ENCODE data around the gene RGS7. TPM values are rescaled to one million over a fixed set of nuclear protein-coding genes. Genes with fewer than 3 reads are reported as not detected.

The RGS7 gene
- total RNA-seq, 2 experiments from 2014 or later = not detected

DNA sequence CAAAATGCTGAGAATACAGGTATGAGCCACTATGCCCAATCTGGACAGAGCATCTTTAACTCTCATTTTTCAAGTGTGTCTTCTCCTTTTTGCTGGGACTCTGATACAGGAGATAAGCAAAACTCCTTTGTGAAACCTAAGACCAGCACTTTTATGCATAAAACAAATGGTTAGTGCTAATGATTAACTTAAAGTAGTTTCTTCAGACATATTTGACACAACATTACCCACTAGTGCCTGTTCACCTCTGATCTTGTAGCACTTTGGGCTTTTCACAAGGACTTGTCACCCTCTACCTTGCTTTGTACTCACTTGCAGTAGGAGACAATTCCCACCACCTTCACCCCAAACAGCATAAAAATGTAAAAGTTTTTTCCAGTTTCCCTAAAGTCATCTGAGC is 216.3 kb downstream of the RGS7 start:
- intact Hi-C loops (cut with micrococcal nuclease) = no loop called here
- DNase-seq (no peak), ATAC-seq (no peak)
- ChIA-PET CTCF (no interaction called here), POLR2A (no interaction called here)
- TF ChIP-seq, protein P1, sequence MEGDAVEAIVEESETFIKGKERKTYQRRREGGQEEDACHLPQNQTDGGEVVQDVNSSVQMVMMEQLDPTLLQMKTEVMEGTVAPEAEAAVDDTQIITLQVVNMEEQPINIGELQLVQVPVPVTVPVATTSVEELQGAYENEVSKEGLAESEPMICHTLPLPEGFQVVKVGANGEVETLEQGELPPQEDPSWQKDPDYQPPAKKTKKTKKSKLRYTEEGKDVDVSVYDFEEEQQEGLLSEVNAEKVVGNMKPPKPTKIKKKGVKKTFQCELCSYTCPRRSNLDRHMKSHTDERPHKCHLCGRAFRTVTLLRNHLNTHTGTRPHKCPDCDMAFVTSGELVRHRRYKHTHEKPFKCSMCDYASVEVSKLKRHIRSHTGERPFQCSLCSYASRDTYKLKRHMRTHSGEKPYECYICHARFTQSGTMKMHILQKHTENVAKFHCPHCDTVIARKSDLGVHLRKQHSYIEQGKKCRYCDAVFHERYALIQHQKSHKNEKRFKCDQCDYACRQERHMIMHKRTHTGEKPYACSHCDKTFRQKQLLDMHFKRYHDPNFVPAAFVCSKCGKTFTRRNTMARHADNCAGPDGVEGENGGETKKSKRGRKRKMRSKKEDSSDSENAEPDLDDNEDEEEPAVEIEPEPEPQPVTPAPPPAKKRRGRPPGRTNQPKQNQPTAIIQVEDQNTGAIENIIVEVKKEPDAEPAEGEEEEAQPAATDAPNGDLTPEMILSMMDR (IDR thresholded peaks at IDR 0.05) = no peak
- Mint-ChIP-seq H3K4me1 (ENCODE audit: low read depth) (no peaks in the 10 kb centered on the region), H3K4me3 (no peak overlapping the region), H3K27ac (no peak overlapping the region), H3K9me3 (peaks cover 5% of the 10 kb centered on the region), H3K36me3 (ENCODE audit: low read depth) (no peaks in the 10 kb centered on the region), H3K27me3 (no peaks in the 10 kb centered on the region)

DNA sequence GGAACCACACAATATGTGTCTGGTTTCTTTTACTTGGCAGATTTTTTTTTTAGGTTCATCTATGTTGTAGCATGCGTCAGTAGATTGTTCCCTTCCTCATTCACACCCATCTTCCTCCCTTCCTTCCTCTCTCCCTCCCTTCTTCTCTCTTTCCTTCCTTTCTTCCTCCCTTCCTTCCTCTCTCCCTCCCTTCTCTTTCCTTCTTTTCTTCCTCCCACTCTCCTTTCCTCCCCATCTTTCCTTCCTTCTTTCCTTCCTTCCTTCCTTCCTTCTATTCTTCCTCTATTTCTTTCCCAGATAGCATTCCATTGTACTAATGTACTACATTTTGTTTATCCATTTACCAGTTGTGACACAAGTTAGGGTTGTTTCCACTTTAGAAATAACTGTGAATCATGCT is 218.0 kb downstream of the RGS7 start:
- ATAC-seq (no peak), DNase-seq (no peak)
- intact Hi-C loops (cut with micrococcal nuclease) = no loop called here
- no peak overlapping the region for H3K27ac Mint-ChIP-seq
- no peak overlapping the region for H3K4me3 Mint-ChIP-seq
- H3K27me3 Mint-ChIP-seq = no peaks in the 10 kb centered on the region
- peaks cover 9% of the 10 kb centered on the region for H3K9me3 Mint-ChIP-seq
- ChIA-PET CTCF (no interaction called here), POLR2A (no interaction called here)
- H3K36me3 Mint-ChIP-seq (ENCODE audit: low read depth) = peaks cover 1% of the 10 kb centered on the region
- no peaks in the 10 kb centered on the region for H3K4me1 Mint-ChIP-seq (ENCODE audit: low read depth)
- TF ChIP-seq, protein P1 (IDR thresholded peaks at IDR 0.05) = no peak

DNA sequence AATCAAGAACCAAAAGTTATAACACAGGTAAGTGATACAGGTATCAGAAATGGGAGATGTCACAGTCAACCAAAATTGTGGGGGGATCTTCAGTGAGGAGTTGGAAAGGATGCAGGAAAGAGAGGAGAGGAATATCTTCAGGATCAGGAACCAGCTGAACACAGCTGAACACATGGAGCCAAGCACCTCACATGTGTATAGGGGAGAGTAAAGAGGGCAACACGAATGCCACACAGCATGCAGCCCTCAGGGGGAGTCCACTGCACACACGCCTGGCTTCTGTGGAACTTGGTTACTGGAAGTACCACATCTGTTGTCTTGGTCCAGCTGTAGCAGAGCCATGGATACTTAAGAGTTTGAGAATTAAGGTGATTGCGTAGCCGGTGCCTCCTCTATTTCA is 218.8 kb downstream of the RGS7 start:
- Mint-ChIP-seq H3K4me1 (ENCODE audit: low read depth) (no peaks in the 10 kb centered on the region), H3K27me3 (no peaks in the 10 kb centered on the region), H3K36me3 (ENCODE audit: low read depth) (peaks cover 1% of the 10 kb centered on the region), H3K27ac (no peak overlapping the region), H3K9me3 (peaks cover 9% of the 10 kb centered on the region), H3K4me3 (no peak overlapping the region)
- no peak for ATAC-seq
- intact Hi-C loops (cut with micrococcal nuclease) = no loop called here
- TF ChIP-seq, protein P1 (IDR thresholded peaks at IDR 0.05) = no peak
- CTCF ChIA-PET = no interaction called here
- POLR2A ChIA-PET = no interaction called here
- DNase-seq = no peak

DNA sequence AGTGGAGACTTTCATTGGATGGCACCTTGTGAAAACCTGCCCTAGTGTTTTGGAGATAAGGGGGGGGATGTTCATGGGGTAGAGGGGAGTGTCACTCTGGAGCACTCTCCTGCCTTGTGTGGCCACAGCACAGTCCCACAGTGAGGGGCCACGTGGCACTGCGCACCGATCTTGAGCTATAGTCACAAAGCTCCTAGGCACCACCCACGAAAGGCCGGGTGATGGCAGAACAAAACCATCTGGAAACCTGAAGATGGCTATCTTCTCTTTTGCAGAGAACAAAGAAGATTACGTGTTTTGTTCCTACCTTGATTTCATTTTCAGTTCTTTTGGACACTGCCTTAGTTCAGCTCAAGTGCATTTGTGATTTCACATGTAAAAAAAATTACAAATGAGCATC is 220.6 kb downstream of the RGS7 start:
- no peak for DNase-seq
- intact Hi-C loops (cut with micrococcal nuclease) = no loop called here
- Mint-ChIP-seq H3K36me3 (ENCODE audit: low read depth) (peaks cover 1% of the 10 kb centered on the region), H3K4me3 (no peak overlapping the region), H3K27me3 (no peaks in the 10 kb centered on the region), H3K27ac (no peak overlapping the region), H3K4me1 (ENCODE audit: low read depth) (no peaks in the 10 kb centered on the region), H3K9me3 (peaks cover 4% of the 10 kb centered on the region)
- TF ChIP-seq, protein P1 (IDR thresholded peaks at IDR 0.05) = no peak
- CTCF ChIA-PET = no interaction called here
- ATAC-seq = no peak
- POLR2A ChIA-PET = no interaction called here

DNA sequence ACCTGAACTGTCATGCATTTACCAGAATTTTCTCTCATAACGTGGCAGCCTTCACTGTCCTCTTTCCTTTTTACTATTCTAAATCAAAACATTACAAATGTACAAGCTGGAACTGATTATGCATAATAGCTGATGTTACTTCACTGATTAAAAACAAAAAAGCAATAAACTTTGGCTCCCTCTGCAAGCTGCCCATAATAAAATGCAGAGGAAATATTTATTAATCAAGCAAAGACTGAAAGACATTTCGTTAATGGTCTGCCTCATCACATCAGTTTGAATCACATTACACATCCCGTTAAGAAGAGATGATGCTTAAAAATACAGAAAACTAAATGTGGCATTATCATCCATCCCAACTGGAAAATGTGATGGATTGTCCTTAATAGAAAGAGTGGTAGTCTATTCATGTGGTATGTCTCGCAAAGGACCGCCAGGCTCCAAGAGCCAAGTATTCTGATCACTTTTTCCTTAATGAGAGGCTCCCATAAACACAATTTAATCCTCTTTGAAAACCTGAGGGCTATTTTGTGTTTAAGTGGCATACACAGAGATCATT is 225.3 kb downstream of the RGS7 start:
- POLR2A ChIA-PET = no interaction called here

More for the DNA sequence above, 225.3 kb downstream of the RGS7 start:
- Mint-ChIP-seq H3K4me3 (no peak overlapping the region), H3K9me3 (peaks cover 4% of the 10 kb centered on the region), H3K36me3 (ENCODE audit: low read depth) (peaks cover 1% of the 10 kb centered on the region), H3K27me3 (no peaks in the 10 kb centered on the region), H3K27ac (no peak overlapping the region), H3K4me1 (ENCODE audit: low read depth) (no peaks in the 10 kb centered on the region)
- ATAC-seq = no peak
- no peak for DNase-seq
- CTCF ChIA-PET = no interaction called here
- TF ChIP-seq, protein P1 (IDR thresholded peaks at IDR 0.05) = no peak
- intact Hi-C loops (cut with micrococcal nuclease) = no loop called here
